GM19351 (cell line): ENCODE data around the gene TSPAN33.

Experiments used
- ATAC-seq: cut with Tn5 transposase; IDR thresholded peaks from one replicate; pipeline ENCODE4 v1.9.1; 2021; ENCODE audit warnings: mild to moderate bottlenecking, moderate library complexity; ENCODE audit not compliant: unreplicated experiment

The TSPAN33 gene

GRCh38 chr7:129134356-129134987 lies 10.0 kb upstream of the TSPAN33 start:
- ATAC-seq = no peak

DNA sequence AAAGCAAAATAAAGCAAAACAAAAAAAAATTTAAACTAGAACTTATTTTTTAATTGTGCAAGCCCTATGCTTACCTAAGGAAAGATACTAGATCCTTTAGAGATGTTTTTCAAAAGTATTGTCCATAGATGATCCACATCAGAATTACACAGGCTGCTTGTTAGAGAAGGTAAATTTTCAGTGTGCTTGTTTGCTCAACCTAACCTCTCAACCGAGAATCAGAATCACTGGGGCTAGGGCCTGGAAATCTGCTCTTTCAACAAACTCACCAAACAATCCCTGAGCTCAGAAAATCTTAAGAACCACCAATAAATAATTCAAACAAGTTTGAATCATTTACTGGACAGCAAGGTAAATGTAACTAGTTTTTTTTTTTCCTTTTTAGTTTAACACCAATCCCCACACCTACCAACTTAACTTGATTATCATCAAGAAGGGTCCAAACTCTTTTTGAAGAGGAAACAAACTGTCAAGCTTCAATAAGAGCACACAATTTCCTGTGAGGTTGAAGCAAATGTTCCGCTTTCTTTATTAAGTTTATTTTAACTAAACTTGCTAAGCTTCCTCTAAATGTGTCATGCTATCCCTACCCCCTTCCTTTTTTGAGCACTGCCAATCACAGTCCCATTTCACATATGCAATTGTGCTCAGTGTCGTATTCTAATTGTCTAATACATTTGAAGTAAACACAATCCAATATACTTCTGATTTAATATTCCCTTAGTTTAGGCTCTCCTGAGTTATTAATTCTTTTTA lies 7.4 kb upstream of the TSPAN33 start:
- peak; percentile 79 for ATAC-seq

GRCh38 chr7:129143724-129144094 lies 798 bp upstream of the TSPAN33 start:
- no peak for ATAC-seq

- no peak for ATAC-seq
Measured at GRCh38 chr7:129144834-129145668, 544 bp downstream of the TSPAN33 start.

GRCh38 chr7:129146237-129146979 lies 1.9 kb downstream of the TSPAN33 start:
- peak; percentile 57 for ATAC-seq

DNA sequence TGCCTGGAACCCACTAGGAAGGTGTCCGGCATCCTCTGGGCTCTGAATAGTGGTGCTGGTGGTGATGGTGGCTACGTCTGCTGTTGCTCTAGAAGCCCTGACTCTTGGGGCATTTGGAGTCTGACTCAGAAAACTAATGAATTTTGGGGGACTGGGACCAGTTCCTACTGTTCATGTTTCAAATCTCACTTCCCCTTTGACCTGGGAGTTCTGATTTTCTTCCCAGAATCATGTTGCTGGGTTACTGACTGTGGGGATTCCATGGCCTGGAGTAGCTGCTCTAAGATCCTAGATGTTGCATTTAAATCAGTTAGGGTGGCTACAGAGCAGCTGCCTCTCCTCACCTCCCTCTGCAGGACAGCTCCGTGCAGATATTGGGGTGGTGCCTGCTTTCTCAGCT lies 3.2 kb downstream of the TSPAN33 start:
- no peak for ATAC-seq

- ATAC-seq = no peak
Measured at GRCh38 chr7:129149511-129149910, 5.0 kb downstream of the TSPAN33 start.

- ATAC-seq = no peak
Measured at GRCh38 chr7:129150199-129150996, 5.9 kb downstream of the TSPAN33 start.

- ATAC-seq = no peak
Measured at GRCh38 chr7:129157651-129158050, 13.1 kb downstream of the TSPAN33 start.

DNA sequence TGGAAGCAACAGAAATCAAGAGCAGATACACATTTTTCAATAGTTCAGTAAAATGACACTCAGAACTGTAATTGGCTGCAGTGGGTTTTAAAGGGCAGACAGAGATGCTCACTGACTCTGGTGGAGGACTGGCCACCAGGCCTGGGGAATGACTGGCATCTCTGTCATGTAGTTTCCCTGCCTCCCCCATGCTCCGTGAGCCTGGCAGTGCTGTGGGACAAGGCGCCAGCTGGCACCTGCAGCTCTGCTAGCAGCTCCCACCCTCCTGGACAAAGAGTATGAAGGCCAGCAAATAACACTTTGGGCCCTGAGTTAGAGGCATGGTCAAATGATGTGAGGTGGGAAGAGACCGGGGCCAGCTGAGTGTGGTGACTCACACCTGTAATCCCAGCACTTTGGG lies 15.0 kb downstream of the TSPAN33 start:
- no peak for ATAC-seq

DNA sequence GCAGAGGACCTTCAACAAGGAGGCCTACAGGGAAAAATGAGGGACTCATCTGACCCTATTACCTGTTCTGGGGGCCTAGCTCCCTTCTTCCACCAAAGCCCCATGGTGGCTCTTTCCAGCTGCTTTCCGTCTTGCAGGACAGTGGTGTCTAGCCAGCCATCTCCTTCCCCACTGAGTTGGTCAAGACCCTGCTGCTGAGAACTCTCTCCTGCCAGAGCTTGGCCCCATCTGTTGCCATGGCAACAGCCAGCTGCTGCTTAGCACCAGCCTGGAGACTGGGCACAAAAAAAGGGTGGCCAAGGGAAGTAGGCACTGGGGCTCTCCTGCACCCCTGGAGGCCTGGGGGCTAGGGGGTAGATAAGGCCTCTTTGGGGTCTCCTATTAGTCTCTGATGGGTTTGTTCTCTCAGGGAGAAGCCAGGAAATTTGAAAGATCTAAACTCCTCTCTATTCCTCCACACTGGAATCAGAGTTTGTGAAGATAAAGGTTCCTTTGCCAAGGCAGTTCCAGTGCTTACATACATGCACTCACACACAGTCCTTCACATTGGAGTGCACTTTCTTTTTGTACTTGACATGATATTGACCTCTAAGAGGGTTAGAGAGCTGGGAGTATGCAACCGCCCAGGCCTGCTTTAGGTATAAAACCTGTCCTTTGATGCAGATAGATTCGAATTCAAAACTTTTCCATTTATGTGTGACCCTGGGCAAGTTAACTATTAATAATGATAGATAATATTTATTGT lies 15.8 kb downstream of the TSPAN33 start:
- ATAC-seq = no peak

DNA sequence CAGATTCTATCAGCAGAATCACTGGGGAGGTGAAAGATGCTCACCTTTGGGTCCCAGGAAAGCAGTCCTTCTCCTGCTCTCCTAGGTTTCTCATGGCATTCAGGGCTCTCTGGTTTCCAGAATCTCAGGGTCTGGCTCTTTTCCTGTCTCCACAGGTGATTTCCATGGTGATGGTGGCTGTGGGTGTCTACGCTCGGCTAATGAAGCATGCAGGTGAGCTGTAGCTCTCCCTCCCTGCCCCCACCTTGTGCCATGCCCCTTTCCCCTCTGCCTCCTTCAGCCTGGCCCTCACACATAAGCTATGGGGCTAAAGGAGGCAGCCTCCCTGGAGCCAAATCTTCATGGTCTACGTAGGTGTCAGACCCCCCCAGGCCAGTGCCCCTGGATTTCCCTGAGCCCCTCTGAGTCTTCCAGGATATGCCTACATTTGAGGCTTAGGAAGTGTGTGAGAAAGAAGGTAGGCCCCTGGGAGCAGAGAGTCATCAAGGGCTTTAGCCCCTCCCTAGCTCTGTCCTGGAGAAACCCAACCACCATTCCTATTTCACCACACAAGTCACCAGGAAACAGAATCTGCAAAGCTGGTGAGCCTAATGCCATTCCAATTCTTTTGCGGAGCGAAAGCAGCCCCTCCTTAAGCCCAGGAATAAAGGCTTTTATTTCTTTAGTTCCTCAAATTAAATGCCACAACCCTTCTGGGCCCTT lies 17.2 kb downstream of the TSPAN33 start:
- ATAC-seq = no peak

- ATAC-seq = no peak
Measured at GRCh38 chr7:129162732-129163131, 18.2 kb downstream of the TSPAN33 start.

DNA sequence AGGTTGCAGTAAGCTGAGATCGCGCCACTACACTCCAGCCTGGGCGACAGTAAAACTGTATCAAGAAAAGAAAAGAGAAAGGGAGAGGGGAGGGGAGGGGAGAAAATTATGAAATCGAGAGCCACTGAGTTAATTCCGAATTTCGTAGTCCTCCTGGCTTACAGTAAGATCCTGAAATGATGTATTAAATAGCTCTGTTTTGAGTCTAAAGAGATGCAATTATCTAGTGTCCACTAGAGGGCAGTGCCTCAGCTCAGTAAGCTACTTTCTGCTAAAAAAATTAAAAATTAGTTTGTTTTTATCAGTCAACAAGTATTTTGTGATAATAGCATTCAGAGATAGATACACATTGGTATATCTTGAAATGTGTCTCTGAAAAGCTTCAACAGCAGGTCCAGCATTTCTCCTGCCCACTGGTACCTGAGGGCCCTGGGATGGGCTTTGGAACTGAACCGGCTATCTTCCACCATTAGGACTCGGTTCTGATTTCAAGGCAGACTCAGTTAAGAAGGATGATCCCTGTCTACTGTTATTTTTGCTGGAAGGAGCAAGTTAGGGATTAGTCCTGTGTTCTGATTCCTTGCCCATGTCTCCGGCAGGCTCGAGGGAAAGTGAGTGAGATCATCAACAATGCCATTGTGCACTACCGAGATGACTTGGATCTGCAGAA lies 19.5 kb downstream of the TSPAN33 start:
- no peak for ATAC-seq

- peak; percentile 41 for ATAC-seq
Measured at GRCh38 chr7:129166745-129167144, 22.2 kb downstream of the TSPAN33 start.

DNA sequence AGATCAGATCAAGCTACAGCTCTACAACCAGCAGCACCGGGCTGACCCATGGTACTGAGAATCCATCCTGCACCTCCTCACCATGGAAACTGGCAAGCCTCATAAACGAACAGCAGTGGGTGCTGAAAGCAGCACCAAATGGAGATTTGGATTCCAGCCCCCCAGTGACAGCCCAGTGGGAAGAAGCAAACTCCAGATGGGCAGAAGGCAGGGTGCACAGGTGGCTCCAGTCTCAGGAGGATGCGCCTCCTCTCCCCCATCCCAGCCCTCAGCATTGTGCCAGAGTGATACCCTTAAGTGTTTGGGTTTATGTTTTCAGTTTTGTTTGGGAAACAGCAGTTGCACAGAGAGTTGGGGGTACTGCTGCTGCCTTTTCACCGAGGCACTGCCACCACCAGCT lies 23.3 kb downstream of the TSPAN33 start:
- ATAC-seq = no peak

DNA sequence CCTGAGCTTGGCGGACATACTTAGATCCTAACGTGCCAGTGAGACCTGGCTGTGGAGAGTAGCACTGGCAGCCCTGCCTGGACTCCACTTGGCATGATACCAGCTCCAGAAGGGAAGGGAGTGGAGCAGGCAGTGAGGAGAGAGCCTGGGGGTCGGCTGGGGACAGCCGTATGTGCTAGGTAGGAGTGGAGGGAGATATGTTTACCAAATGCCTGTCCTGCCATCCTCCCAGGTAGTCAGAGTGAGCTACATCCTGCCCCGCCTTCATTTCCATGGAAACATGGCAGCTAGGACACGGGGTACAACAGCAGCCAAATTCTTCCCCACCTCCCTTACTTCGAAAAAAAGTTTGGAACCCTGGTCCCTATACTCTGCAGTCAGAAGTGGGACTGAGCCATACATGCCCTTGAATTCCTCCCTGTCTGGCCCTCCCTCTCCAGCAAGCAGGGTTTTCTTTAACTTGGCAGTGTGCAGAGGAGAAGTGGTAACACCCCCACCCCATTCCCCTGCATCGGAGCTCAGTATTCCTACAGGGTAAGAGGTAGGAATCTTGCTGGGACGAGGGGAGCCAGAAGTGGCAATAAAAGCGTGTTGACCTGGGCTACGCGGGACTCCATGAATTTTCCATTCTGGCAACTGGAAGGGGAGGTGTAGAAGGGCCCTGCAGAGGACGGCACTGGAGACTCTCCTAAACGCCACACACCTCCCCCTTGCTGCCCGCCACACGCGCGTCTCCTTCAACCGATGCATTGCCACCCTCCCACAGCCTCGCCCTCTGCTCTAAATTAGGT lies 23.9 kb downstream of the TSPAN33 start:
- no peak for ATAC-seq
